ENCODE measurements around the gene CREB3L2.

The CREB3L2 gene

GRCh38 chr7:137828456-137828855 lies 173.4 kb downstream of the CREB3L2 start:
- no peak for DNase-seq

- no peak for DNase-seq
Measured at GRCh38 chr7:137825489-137825888, 176.4 kb downstream of the CREB3L2 start.

Measured in activated CD4-positive, alpha-beta T cell treated with anti-CD3 and anti-CD28 coated beads, Interleukin-10, Interleukin-2, amounts not matched to agents 100 ng/mL and 50 ng/mL, durations not matched to agents 16 hours and 8 hours (primary cell).